Right hindlimb (tissue), 1 donor: ENCODE data around the gene KCNA5.

ENCODE experiments used
- DNase-seq: peaks from one replicate; pipeline ENCODE4 v3.0.0-alpha.2; 2018

KCNA5 gene

GRCh38 chr12:5027046-5027821 lies 16.4 kb upstream of the KCNA5 start:
- no peak for DNase-seq

DNA sequence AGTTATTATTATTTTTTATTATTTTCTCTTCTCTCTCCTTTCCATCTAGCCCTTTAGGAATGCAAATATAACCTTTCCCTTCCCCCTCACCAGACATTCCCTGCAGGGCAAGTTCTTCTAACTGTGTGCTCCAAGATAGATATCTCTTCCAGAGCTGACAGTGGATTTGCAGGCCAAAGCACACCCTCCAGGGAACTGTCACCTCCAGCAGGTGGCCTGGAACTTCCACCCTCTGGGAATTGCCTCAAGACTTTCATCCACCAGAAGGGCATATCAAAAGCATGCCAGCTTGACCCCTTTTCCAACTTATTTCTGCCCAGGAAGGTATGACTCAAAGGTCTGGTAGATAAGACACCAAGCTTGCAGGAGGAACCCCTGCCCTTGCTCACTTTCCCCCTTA lies 13.6 kb upstream of the KCNA5 start:
- DNase-seq = no peak

GRCh38 chr12:5031242-5031641 lies 12.4 kb upstream of the KCNA5 start:
- no peak for DNase-seq

DNA sequence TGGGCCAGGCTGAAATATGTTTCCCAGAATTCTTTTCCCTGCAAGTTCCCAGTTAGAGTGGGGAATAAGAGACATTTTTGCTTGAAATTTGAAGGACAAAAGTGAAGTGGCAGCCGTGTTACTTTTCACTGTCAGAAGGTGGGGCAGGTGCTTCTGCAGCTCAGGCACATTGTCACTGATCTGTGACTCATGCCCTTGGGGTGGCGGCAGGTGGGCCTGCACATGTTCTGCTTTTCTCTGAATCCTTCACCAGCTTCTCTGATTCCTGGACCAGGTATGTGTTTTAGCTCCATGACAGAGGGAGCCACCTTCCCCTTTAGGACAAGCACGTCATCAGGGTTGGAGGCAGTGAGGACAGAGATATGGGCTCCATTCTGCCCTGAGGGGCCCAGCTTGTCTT lies 11.7 kb upstream of the KCNA5 start:
- DNase-seq = no peak

- DNase-seq = no peak
These were observed 10.9 kb upstream of the KCNA5 start for GRCh38 chr12:5032821-5033220.

DNA sequence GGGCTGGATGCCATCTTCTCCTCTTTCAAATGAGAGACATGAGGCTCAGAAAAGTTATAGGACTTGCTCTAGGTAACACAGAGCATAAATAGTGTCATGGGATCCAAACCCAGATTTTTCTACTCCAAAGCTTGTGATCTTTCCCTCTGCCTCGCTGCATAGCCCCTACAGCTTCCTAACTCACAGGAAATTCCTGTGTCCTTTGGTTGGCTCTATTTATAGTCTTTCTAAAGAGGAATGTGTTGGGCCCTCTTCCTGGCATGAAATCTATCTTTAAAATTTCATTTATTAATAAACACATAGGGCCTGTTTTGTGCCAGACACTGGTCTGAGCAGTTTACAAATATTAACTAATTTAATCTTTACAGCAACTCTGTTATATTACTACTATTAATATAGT lies 9.8 kb upstream of the KCNA5 start:
- no peak for DNase-seq

DNA sequence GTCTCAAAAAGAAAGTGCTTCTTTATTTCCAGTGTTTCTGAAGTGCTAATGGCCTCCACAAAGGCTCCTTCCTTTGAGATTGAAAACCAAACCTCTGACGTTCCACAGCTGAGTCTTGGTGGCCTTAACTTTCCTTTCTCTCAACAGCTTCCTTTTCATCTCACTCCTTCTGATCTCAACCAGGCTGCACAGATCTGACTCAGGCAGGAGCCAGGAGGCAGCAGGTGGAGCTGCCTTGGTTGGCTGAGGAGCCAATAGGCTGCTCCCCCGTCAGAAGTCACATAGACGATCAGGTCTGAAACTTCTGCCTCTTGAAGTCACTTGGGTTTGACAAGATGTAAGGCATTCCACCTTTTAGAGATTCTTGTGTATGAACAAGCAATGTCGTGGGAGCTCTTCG lies 9.1 kb upstream of the KCNA5 start:
- DNase-seq = no peak

DNA sequence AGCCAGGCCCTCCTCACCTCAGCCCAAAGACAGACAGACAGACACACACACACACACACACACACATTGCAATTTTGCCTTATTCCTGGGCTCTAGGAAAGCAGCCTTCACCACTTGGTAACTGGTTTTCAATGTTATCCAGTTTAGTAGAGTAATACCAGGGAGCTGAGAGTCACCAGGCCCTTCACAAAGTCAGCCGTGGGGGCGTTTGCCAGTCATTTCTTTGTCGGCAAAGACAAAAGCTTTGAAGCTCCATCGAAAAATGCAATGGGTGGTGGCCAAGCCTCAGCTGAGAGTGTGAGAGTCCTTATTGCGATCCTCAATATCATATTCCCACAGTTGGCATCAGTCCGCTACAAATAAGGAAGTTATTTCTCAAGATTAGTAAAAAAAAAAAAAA lies 8.1 kb upstream of the KCNA5 start:
- DNase-seq = no peak

DNA sequence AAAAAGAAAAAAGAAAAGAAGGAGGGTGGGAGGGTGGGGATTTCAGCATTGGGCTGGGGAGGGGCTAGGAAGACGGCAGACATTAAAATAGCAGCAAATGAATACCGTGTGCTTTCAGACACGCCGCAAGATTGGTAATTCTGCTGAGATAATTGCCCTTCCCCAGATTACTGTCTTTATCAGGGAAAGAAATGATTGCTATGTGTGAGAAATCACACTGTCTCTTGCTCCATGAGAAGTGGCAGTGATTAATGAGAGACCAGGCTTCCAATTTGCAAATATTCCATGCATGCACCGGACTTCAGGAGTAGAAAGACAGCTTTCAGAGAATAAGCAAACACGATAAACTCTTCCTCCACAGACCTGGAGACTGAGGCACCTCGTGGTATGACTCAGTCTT lies 7.6 kb upstream of the KCNA5 start:
- DNase-seq = no peak

- DNase-seq = no peak
These were observed 5.8 kb upstream of the KCNA5 start for GRCh38 chr12:5037795-5038357.

GRCh38 chr12:5038781-5039311 lies 4.8 kb upstream of the KCNA5 start:
- no peak for DNase-seq

- no peak for DNase-seq
These were observed 3.9 kb upstream of the KCNA5 start for GRCh38 chr12:5039815-5040214.

GRCh38 chr12:5040368-5040767 lies 3.3 kb upstream of the KCNA5 start:
- DNase-seq = no peak

DNA sequence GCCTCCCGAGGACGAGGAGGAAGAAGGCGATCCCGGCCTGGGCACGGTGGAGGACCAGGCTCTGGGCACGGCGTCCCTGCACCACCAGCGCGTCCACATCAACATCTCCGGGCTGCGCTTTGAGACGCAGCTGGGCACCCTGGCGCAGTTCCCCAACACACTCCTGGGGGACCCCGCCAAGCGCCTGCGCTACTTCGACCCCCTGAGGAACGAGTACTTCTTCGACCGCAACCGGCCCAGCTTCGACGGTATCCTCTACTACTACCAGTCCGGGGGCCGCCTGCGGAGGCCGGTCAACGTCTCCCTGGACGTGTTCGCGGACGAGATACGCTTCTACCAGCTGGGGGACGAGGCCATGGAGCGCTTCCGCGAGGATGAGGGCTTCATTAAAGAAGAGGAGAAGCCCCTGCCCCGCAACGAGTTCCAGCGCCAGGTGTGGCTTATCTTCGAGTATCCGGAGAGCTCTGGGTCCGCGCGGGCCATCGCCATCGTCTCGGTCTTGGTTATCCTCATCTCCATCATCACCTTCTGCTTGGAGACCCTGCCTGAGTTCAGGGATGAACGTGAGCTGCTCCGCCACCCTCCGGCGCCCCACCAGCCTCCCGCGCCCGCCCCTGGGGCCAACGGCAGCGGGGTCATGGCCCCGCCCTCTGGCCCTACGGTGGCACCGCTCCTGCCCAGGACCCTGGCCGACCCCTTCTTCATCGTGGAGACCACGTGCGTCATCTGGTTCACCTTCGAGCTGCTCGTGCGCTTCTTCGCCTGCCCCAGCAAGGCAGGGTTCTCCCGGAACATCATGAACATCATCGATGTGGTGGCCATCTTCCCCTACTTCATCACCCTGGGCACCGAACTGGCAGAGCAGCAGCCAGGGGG lies 979 bp downstream of the KCNA5 start:
- no peak for DNase-seq

- peak; percentile 71 for DNase-seq
These were observed 3.4 kb downstream of the KCNA5 start for GRCh38 chr12:5047094-5047493.

GRCh38 chr12:5047729-5048128 lies 4.0 kb downstream of the KCNA5 start:
- DNase-seq = no peak

- DNase-seq = no peak
These were observed 6.9 kb downstream of the KCNA5 start for GRCh38 chr12:5050542-5050941.

DNA sequence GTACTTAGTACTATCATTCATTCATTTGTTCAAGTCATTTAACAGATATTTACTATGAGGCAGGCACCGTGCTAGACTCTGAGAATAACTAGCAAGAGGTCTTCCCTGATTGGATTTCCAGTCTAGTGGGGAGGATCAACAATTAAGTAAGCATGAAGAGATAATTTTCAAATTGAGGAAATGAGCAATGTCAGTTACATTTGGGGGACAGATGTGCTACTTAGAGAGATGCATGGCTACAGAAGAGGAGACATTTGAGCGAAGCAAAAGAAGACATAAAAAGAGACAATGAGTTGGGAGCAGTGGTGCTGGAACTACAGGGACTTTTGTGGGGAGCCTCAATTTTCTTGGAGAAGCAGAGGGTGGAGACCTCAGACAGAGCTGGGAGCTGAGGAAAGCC lies 7.7 kb downstream of the KCNA5 start:
- no peak for DNase-seq

DNA sequence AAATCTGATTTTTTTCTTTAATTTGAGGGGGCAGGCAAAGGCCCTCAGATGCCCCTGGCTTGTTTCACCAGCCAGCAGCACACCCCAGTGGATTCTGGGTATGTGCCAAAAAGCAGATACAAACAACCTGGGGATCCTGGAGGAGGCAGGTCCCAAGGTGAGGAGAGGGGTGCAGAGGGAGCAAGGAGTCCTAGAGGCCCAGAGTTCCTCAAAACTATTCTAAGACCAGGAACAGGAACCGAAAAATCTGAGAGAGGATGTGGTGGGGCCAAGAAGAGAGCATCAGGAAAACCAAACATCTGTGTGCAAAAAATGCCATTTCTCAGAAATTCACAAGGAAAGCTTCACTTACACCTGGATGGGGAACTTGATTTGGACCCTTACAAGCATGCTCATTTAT lies 8.2 kb downstream of the KCNA5 start:
- no peak for DNase-seq

GRCh38 chr12:5052348-5052747 lies 8.7 kb downstream of the KCNA5 start:
- no peak for DNase-seq

DNA sequence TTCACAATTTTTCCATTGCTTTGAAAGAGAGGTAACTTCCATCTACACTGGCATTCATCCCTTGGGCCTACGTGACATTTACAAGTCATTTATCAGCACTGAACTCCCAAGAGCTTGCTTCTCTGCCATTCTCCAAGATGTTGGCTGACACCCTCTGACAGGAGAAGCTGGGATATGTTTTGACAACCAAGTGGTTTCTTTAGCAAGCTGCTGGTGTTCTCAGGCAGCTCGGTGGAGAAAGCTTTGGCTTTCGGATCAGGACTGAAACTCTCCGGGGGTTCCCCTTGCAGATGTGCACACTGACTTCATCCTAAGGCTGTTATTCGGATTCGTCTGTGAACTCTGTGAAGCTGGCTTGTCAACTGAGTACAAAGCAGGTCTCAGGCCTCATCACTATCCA lies 15.7 kb downstream of the KCNA5 start:
- no peak for DNase-seq

- DNase-seq = no peak
These were observed 17.3 kb downstream of the KCNA5 start for GRCh38 chr12:5060958-5061357.

- DNase-seq = no peak
These were observed 19.5 kb downstream of the KCNA5 start for GRCh38 chr12:5063149-5063548.
